ENCODE results near the gene SMIM24.

GRCh38 chr19:3468211-3468610 is 12.1 kb downstream of the SMIM24 start:
- TF ChIP-seq CTCF (IDR thresholded peaks at IDR 0.05 in 4 of 5, conservative IDR thresholded peaks at IDR 0.05 in 1 of 5) (no peak), POLR2A (IDR thresholded peaks at IDR 0.05) (no peak)

All from gastrocnemius medialis (tissue), 4 donors.